Mesenchymal stem cell (in vitro differentiated cells and primary cell): ENCODE results near the gene CCDC68.

ENCODE experiments used
- DNase-seq: peaks from one replicate; pipeline ENCODE4 v3.0.0-alpha.2; 2013
- H2AFZ ChIP-seq: one replicate; pipeline ENCODE4 v1.6.1; 2013; ENCODE audit warnings: low read depth, mild to moderate bottlenecking, control low read depth, inconsistent platforms, low read length, moderate library complexity
- H2AK5ac ChIP-seq: 2 replicates; pipeline ENCODE4 v1.6.1; 2013; ENCODE audit warnings: low read length, moderate library complexity, mild to moderate bottlenecking, inconsistent platforms; ENCODE audit not compliant: severe bottlenecking
- H2BK120ac ChIP-seq: one replicate; pipeline ENCODE4 v1.6.1; 2013; ENCODE audit warnings: low read depth, mild to moderate bottlenecking, inconsistent platforms, low read length, moderate library complexity
- H2BK12ac ChIP-seq, 2 experiments: one replicate each; pipeline ENCODE4 v1.6.1; 2013; ENCODE audit warnings: inconsistent platforms in 2 of 2, low read length in 2 of 2, mild to moderate bottlenecking in 2 of 2, moderate library complexity in 2 of 2, control low read depth in 1 of 2
- H2BK15ac ChIP-seq: one replicate; pipeline ENCODE4 v1.6.1; 2013; ENCODE audit warnings: mild to moderate bottlenecking, low read depth, inconsistent platforms; ENCODE audit not compliant: poor library complexity, severe bottlenecking
- H2BK5ac ChIP-seq: 2 replicates; pipeline ENCODE4 v1.6.1; 2013; ENCODE audit warnings: low read depth, mild to moderate bottlenecking, low read length, control low read depth, inconsistent platforms; ENCODE audit not compliant: poor library complexity, severe bottlenecking
- H3K14ac ChIP-seq, 2 experiments: one replicate each; pipeline ENCODE4 v1.6.1; 2013; ENCODE audit warnings: inconsistent platforms in 2 of 2, low read length in 2 of 2, control low read depth in 1 of 2, mild to moderate bottlenecking in 1 of 2, moderate library complexity in 1 of 2
- H3K18ac ChIP-seq, 2 experiments: one replicate each; pipeline ENCODE4 v1.6.1; 2013; ENCODE audit warnings: inconsistent platforms in 2 of 2, low read length in 2 of 2, control low read depth in 1 of 2, low read depth in 1 of 2, mild to moderate bottlenecking in 1 of 2
- H3K23ac ChIP-seq, 2 experiments: one replicate each; pipeline ENCODE4 v1.6.1; 2013; ENCODE audit warnings: inconsistent platforms in 2 of 2, low read length in 2 of 2, mild to moderate bottlenecking in 2 of 2, moderate library complexity in 2 of 2, control low read depth in 1 of 2
- H3K27ac ChIP-seq: 2 replicates; pipeline ENCODE4 v1.5.1; 2013; ENCODE audit warnings: mild to moderate bottlenecking, moderate library complexity, low read length, control low read depth, inconsistent platforms; ENCODE audit not compliant: poor library complexity, severe bottlenecking
- H3K27me3 ChIP-seq, 2 experiments: 2 replicates each; pipeline versions ENCODE4 v1.6.1 to v1.7.0; 2013; ENCODE audit warnings: low read length in 2 of 2, mild to moderate bottlenecking in 2 of 2, moderate library complexity in 2 of 2, control low read depth in 1 of 2, inconsistent platforms in 1 of 2; ENCODE audit not compliant: control insufficient read depth in 1 of 2, insufficient read depth in 1 of 2
- H3K36me3 ChIP-seq, 2 experiments: 2 replicates each; pipeline versions ENCODE4 v1.6.1 to v1.7.0; 2013; ENCODE audit warnings: low read length in 2 of 2, control low read depth in 1 of 2, inconsistent platforms in 1 of 2, low read depth in 1 of 2, mild to moderate bottlenecking in 1 of 2; ENCODE audit not compliant: insufficient read depth in 2 of 2, control insufficient read depth in 1 of 2
- H3K4ac ChIP-seq, 2 experiments: one replicate each; pipeline ENCODE4 v1.6.1; 2013; ENCODE audit warnings: inconsistent platforms in 2 of 2, low read length in 2 of 2, mild to moderate bottlenecking in 2 of 2, moderate library complexity in 2 of 2, control low read depth in 1 of 2, low read depth in 1 of 2
- H3K4me1 ChIP-seq: 2 replicates; pipeline ENCODE4 v1.6.1; 2013; ENCODE audit warnings: low read depth, low read length, control low read depth; ENCODE audit not compliant: control insufficient read depth, insufficient read depth
- H3K4me2 ChIP-seq: 2 replicates; pipeline ENCODE4 v1.6.1; 2013; ENCODE audit warnings: low read length, mild to moderate bottlenecking, inconsistent platforms; ENCODE audit not compliant: poor library complexity, severe bottlenecking
- H3K4me3 ChIP-seq, 2 experiments: 2 replicates each; pipeline versions ENCODE4 v1.5.1 to v1.7.0; 2013; ENCODE audit warnings: low read length in 2 of 2, mild to moderate bottlenecking in 2 of 2, control low read depth in 1 of 2, low read depth in 1 of 2; ENCODE audit not compliant: insufficient read depth in 1 of 2
- H3K79me1 ChIP-seq: replicated peaks from 2 replicates; pipeline ENCODE4 v1.6.1; 2013; ENCODE audit warnings: mild to moderate bottlenecking, control low read depth, low read length, inconsistent platforms; ENCODE audit not compliant: poor library complexity, severe bottlenecking
- H3K9ac ChIP-seq: 2 replicates; pipeline ENCODE4 v1.7.0; 2013; ENCODE audit warnings: mild to moderate bottlenecking, low read length, moderate library complexity
- H3K9me3 ChIP-seq: 2 replicates; pipeline ENCODE4 v1.7.0; 2013; ENCODE audit warnings: mild to moderate bottlenecking, low read length; ENCODE audit not compliant: control insufficient read depth
- H4K8ac ChIP-seq: one replicate; pipeline ENCODE4 v1.6.1; 2013; ENCODE audit warnings: inconsistent platforms, mild to moderate bottlenecking, low read length, moderate library complexity
- H4K91ac ChIP-seq: one replicate; pipeline ENCODE4 v1.6.1; 2013; ENCODE audit warnings: mild to moderate bottlenecking, low read length, inconsistent platforms
- WGBS: methylation state at CpG from one replicate; pipeline ENCODE4 v1.1.7; 2013; ENCODE audit warnings: mixed read lengths; 5-methylcytosine and 5-hydroxymethylcytosine counted together

The CCDC68 gene

GRCh38 chr18:54945576-54946125 is 13.6 kb downstream of the CCDC68 start:
- Histone ChIP-seq H3K36me3 (no peaks in the 10 kb centered on the region), H2AK5ac (no peak overlapping the region), H3K4me3 (peak overlapping the region in 1 of 2 experiments; percentile 75), H3K9me3 (no peaks in the 10 kb centered on the region), H2BK5ac (no peak overlapping the region), H3K27ac (no peak overlapping the region), H3K27me3 (no peaks in the 10 kb centered on the region), H4K8ac (peak overlapping the region; percentile 45), H3K4me1 (peaks cover 2% of the 10 kb centered on the region), H2BK12ac (no peak overlapping the region), H2AFZ (no peak overlapping the region), H2BK120ac (no peak overlapping the region), H3K18ac (no peak overlapping the region), H3K14ac (no peak overlapping the region), H2BK15ac (no peak overlapping the region), H3K4me2 (no peak overlapping the region), H3K4ac (peak overlapping the region in 1 of 2 experiments; percentile 67), H3K9ac (peak overlapping the region; percentile 86), H4K91ac (no peak overlapping the region), H3K79me1 (no peaks in the 10 kb centered on the region), H3K23ac (no peak overlapping the region)
- WGBS = 99% methylated on average over 4 of the region's 4 CpGs
- DNase-seq = no peak

- no peak overlapping the region for H2AK5ac ChIP-seq
- no peak overlapping the region for H2BK5ac ChIP-seq
- DNase-seq = no peak
- no peak overlapping the region for H3K4me3 ChIP-seq
- no peak overlapping the region for H3K18ac ChIP-seq
- no peak overlapping the region for H3K4ac ChIP-seq
- no peak overlapping the region for H3K9ac ChIP-seq
- no peaks in the 10 kb centered on the region for H3K9me3 ChIP-seq
- no peaks in the 10 kb centered on the region for H3K27me3 ChIP-seq
- no peaks in the 10 kb centered on the region for H3K36me3 ChIP-seq
- no peak overlapping the region for H4K8ac ChIP-seq
- H4K91ac ChIP-seq = no peak overlapping the region
- H3K14ac ChIP-seq = no peak overlapping the region
- H3K27ac ChIP-seq = no peak overlapping the region
- no peak overlapping the region for H2BK120ac ChIP-seq
- H2BK15ac ChIP-seq = no peak overlapping the region
- H3K4me2 ChIP-seq = no peak overlapping the region
- no peak overlapping the region for H2AFZ ChIP-seq
- H3K23ac ChIP-seq = no peak overlapping the region
- WGBS = no CpG with 5 or more reads among the region's 3 CpGs
- H3K4me1 ChIP-seq = peaks cover 2% of the 10 kb centered on the region
- no peak overlapping the region for H2BK12ac ChIP-seq
- no peaks in the 10 kb centered on the region for H3K79me1 ChIP-seq
Measured at GRCh38 chr18:54942569-54942968, 16.7 kb downstream of the CCDC68 start.

GRCh38 chr18:54942144-54942543 is 17.1 kb downstream of the CCDC68 start:
- H3K14ac ChIP-seq = no peak overlapping the region
- H3K79me1 ChIP-seq = no peaks in the 10 kb centered on the region
- no peak overlapping the region for H2AFZ ChIP-seq
- WGBS = 71% methylated on average over 1 of the region's 4 CpGs
- H4K8ac ChIP-seq = no peak overlapping the region
- H2AK5ac ChIP-seq = no peak overlapping the region
- H3K18ac ChIP-seq = no peak overlapping the region
- no peaks in the 10 kb centered on the region for H3K9me3 ChIP-seq
- H2BK12ac ChIP-seq = no peak overlapping the region
- H4K91ac ChIP-seq = no peak overlapping the region
- H3K36me3 ChIP-seq = no peaks in the 10 kb centered on the region
- H3K9ac ChIP-seq = no peak overlapping the region
- no peaks in the 10 kb centered on the region for H3K27me3 ChIP-seq
- H2BK5ac ChIP-seq = no peak overlapping the region
- no peak overlapping the region for H2BK120ac ChIP-seq
- no peak overlapping the region for H3K23ac ChIP-seq
- H3K4me3 ChIP-seq = no peak overlapping the region
- no peak overlapping the region for H3K27ac ChIP-seq
- H3K4me2 ChIP-seq = no peak overlapping the region
- H2BK15ac ChIP-seq = no peak overlapping the region
- no peak overlapping the region for H3K4ac ChIP-seq
- DNase-seq = no peak
- H3K4me1 ChIP-seq = peaks cover 2% of the 10 kb centered on the region

- H3K4me2 ChIP-seq = no peak overlapping the region
- H2AFZ ChIP-seq = no peak overlapping the region
- H3K9ac ChIP-seq = no peak overlapping the region
- H3K27ac ChIP-seq = no peak overlapping the region
- 85% methylated on average over 7 of the region's 7 CpGs for WGBS
- H3K14ac ChIP-seq = no peak overlapping the region
- H2BK15ac ChIP-seq = no peak overlapping the region
- H3K4ac ChIP-seq = no peak overlapping the region
- H3K23ac ChIP-seq = no peak overlapping the region
- no peaks in the 10 kb centered on the region for H3K79me1 ChIP-seq
- DNase-seq = peak; percentile 79
- no peaks in the 10 kb centered on the region for H3K36me3 ChIP-seq
- H4K8ac ChIP-seq = no peak overlapping the region
- no peaks in the 10 kb centered on the region for H3K9me3 ChIP-seq
- H3K18ac ChIP-seq = peak overlapping the region in 1 of 2 experiments; percentile 18
- no peak overlapping the region for H2BK12ac ChIP-seq
- H3K27me3 ChIP-seq = no peaks in the 10 kb centered on the region
- H2BK120ac ChIP-seq = no peak overlapping the region
- no peak overlapping the region for H2AK5ac ChIP-seq
- H4K91ac ChIP-seq = no peak overlapping the region
- no peak overlapping the region for H2BK5ac ChIP-seq
- no peaks in the 10 kb centered on the region for H3K4me1 ChIP-seq
- H3K4me3 ChIP-seq = no peak overlapping the region
Measured at GRCh38 chr18:54939361-54939917, 19.8 kb downstream of the CCDC68 start.
